Lower leg skin (tissue), 3 donors: Measurements from ENCODE around the gene KRT6B.
"Not testable (repeated sequence)": the region's sequence is repeated elsewhere in the genome, so short reads cannot be mapped to it uniquely, and the experiment has no call there.

Experiments used
- CTCF ChIP-seq, 3 donors: fragments of 450-650 bp; IDR thresholded peaks; one replicate each; pipeline ENCODE4 v1.5.1; 2016; ENCODE audit warnings: antibody characterized with exemption in 3 of 3, mild to moderate bottlenecking in 3 of 3, moderate library complexity in 2 of 3
- POLR2A ChIP-seq, 2 donors: fragments of 450-650 bp; IDR thresholded peaks; one replicate each; pipeline ENCODE4 v1.6.1; 2016 to 2017; ENCODE audit warnings: antibody characterized with exemption in 2 of 2, mild to moderate bottlenecking in 1 of 2, moderate library complexity in 1 of 2

GRCh38 chr12:52500574-52500973 is 48.6 kb upstream of the KRT6B start:
- TF ChIP-seq POLR2A, CTCF (IDR thresholded peaks at IDR 0.05): not testable (repeated sequence)
